RWPE2 (cell line): Measurements from ENCODE around the gene JPH2.
A peak's percentile ranks its signal among the peaks of the same experiment; 100 is the strongest.

Source experiments
- ATAC-seq: fragments of 200-7000 bp; cut with Tn5 transposase; 3 replicates; pipeline ENCODE4 v1.9.1; 2021; ENCODE audit warnings: low read depth
- DNase-seq: peaks from one replicate; pipeline ENCODE4 v3.0.0-alpha.2; 2020; ENCODE audit warnings: low spot score
- H3K27ac ChIP-seq: fragments of 450-650 bp; 2 replicates; pipeline ENCODE4 v1.5.1; 2017; ENCODE audit warnings: mild to moderate bottlenecking; ENCODE audit not compliant: poor library complexity, severe bottlenecking
- H3K27me3 ChIP-seq: fragments of 250-450 bp; sonication (Bioruptor Pico); 2 replicates; pipeline ENCODE4 v1.5.1; 2021; ENCODE audit warnings: mild to moderate bottlenecking, moderate library complexity; ENCODE audit not compliant: insufficient read depth, poor library complexity, severe bottlenecking
- H3K36me3 ChIP-seq: fragments of 250-450 bp; sonication (Bioruptor Pico); 2 replicates; pipeline ENCODE4 v1.5.1; 2020; ENCODE audit warnings: low read depth, mild to moderate bottlenecking, moderate library complexity
- H3K4me1 ChIP-seq: fragments of 250-450 bp; sonication (Bioruptor Pico); 2 replicates; pipeline ENCODE4 v1.5.1; 2021; ENCODE audit warnings: mild to moderate bottlenecking, moderate library complexity; ENCODE audit not compliant: insufficient read depth, poor library complexity, severe bottlenecking
- H3K4me3 ChIP-seq: fragments of 250-450 bp; sonication (Bioruptor Pico); 2 replicates; pipeline ENCODE4 v1.5.1; 2021; ENCODE audit warnings: mild to moderate bottlenecking, moderate library complexity; ENCODE audit not compliant: severe bottlenecking
- H3K9me3 ChIP-seq: fragments of 250-450 bp; sonication (Bioruptor Pico); 2 replicates; pipeline ENCODE4 v1.5.1; 2021; ENCODE audit warnings: mild to moderate bottlenecking, moderate library complexity; ENCODE audit not compliant: severe bottlenecking
- CTCF ChIP-seq: fragments of 450-650 bp; IDR thresholded peaks from one replicate; pipeline ENCODE4 v1.5.1; 2017; ENCODE audit warnings: mild to moderate bottlenecking, moderate library complexity; ENCODE audit not compliant: poor library complexity, severe bottlenecking

The JPH2 gene

GRCh38 chr20:44125332-44126127 lies 61.5 kb downstream of the JPH2 start:
- ATAC-seq (no peak), DNase-seq (peak; percentile 67)
- no peak overlapping the region for H3K4me3 ChIP-seq
- no peaks in the 10 kb centered on the region for H3K36me3 ChIP-seq
- H3K4me1 ChIP-seq, result no peaks in the 10 kb centered on the region
- no peak for TF ChIP-seq CTCF
- H3K9me3 ChIP-seq, result no peaks in the 10 kb centered on the region
- no peaks in the 10 kb centered on the region for H3K27me3 ChIP-seq
- no peak overlapping the region for H3K27ac ChIP-seq

- Histone ChIP-seq H3K27me3 (no peaks in the 10 kb centered on the region), H3K4me1 (no peaks in the 10 kb centered on the region), H3K4me3 (no peak overlapping the region), H3K27ac (no peak overlapping the region), H3K9me3 (no peaks in the 10 kb centered on the region), H3K36me3 (no peaks in the 10 kb centered on the region)
- DNase-seq (peak; percentile 65), ATAC-seq (no peak)
- no peak for TF ChIP-seq CTCF
These were observed 63.0 kb downstream of the JPH2 start for GRCh38 chr20:44123874-44124535.

DNA sequence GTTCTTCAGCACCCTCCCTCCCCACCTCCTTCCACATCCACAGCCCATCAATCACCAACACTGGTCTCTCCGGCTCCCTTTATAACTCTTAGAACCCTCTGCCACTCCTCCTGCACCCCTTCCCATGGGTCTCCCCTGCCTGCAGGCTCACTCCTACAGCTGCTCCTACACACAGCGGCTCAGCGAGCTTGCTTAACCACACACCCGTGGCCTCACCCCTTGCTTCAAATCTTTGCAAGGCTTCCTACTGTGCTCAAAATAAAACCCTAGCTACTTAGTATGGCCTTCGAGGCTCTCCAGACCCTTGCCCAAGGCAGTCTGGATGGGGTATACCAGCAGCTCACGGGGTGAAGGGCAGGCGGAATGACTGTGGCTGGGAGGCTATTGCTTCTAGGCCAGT lies 63.7 kb downstream of the JPH2 start:
- no peaks in the 10 kb centered on the region for H3K27me3 ChIP-seq
- H3K36me3 ChIP-seq, result no peaks in the 10 kb centered on the region
- ATAC-seq, result peak; percentile 15; the same call in 2 of the 3 replicates
- H3K4me3 ChIP-seq, result no peak overlapping the region
- no peaks in the 10 kb centered on the region for H3K4me1 ChIP-seq
- DNase-seq, result no peak
- TF ChIP-seq CTCF, result no peak
- no peak overlapping the region for H3K27ac ChIP-seq
- H3K9me3 ChIP-seq, result no peaks in the 10 kb centered on the region

DNA sequence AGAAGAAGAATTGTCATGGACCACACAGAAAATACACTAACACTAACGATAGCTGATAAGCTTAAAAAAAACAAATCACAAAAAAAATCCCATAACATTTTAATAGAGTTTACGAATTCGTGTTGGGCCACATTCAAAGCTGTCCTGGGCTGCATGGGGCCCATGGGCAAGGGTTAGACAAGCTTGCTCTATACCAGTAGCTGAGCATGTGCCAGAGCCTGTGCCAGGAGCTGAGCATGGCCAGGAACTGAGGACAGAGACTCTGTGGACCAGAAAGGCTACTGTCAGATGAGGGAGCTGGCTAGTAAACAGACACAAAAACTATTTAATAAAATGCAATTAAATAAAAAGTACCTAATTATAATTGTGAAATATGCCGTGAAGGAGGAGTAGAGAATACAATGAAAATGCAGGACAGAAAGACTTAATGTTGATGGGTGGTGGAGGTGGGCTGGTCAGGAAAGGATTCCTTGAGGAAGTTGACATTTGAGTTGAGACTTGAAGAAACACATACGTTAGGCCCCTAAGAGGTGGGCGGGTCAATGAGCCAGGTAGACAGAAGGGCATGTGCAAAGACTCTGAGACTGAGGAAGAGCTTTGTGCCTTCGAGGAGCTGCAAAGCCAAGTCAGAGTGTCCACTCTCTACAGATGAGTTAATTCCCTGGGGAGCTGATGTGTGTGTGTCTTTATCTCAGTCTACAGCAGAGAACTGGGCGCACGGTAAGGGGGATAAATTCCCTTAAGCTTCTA lies 66.1 kb downstream of the JPH2 start:
- no peaks in the 10 kb centered on the region for H3K9me3 ChIP-seq

More for the DNA sequence above, 66.1 kb downstream of the JPH2 start:
- DNase-seq, result peak; percentile 60
- no peak overlapping the region for H3K4me3 ChIP-seq
- H3K4me1 ChIP-seq, result no peaks in the 10 kb centered on the region
- TF ChIP-seq CTCF, result no peak
- H3K27ac ChIP-seq, result no peak overlapping the region
- no peaks in the 10 kb centered on the region for H3K36me3 ChIP-seq
- peak; percentile 1; the same call in 2 of the 3 replicates for ATAC-seq
- H3K27me3 ChIP-seq, result no peaks in the 10 kb centered on the region
